GM12878 (cell line): ENCODE measurements around the gene NEO1. TPM values are rescaled to one million over a fixed set of nuclear protein-coding genes. Genes with fewer than 3 reads are reported as not detected.

ENCODE experiments used
- ATAC-seq: fragments of 200-7000 bp; cut with Tn5 transposase; 3 replicates; pipeline ENCODE4 v1.9.1; 2020; ENCODE audit warnings: mild to moderate bottlenecking, moderate library complexity
- BruUV-seq: library from RNA; stranded (reverse); fragments of 400-500 nt; replicated peaks from 2 replicates; lab custom pipeline; 2021; lab: Mats Ljungman, UMichigan
- CTCF ChIA-PET: fragments of 300-600 bp; sonication (Branson Sonifier 250); formaldehyde crosslinking; extraction: SDS; loops from one replicate; lab custom pipeline; 2021; ENCODE audit warnings: inconsistent platforms; lab: Yijun Ruan, JAX
- POLR2A ChIA-PET: fragments of 350-600 bp; formaldehyde crosslinking; extraction: SDS; loops from one replicate; lab custom pipeline; 2021; ENCODE audit warnings: inconsistent platforms; lab: Charles Lee
- RAD21 ChIA-PET: fragments of 300-600 bp; sonication (Branson Sonifier 250); formaldehyde crosslinking; loops from one replicate; lab custom pipeline; 2023; ENCODE audit warnings: antibody characterized with exemption; ENCODE audit not compliant: unreplicated experiment; lab: Charles Lee
- SMC1A ChIA-PET: fragments of 300-600 bp; sonication (Branson Sonifier 250); formaldehyde crosslinking; loops from one replicate; lab custom pipeline; 2023; ENCODE audit not compliant: unreplicated experiment, uncharacterized antibody; lab: Charles Lee
- DNase-seq: peaks from one replicate; pipeline ENCODE4 v3.0.0-alpha.2; 2011; ENCODE audit warnings: low read depth, low spot score
- FAIRE-seq: peaks from 3 replicates; lab custom pipeline; 2011; peaks lifted over from hg19 to GRCh38; lab: Jason Lieb, UNC
- H2AFZ ChIP-seq: 2 replicates; pipeline ENCODE4 v1.6.0; 2011; ENCODE audit warnings: low read depth, low read length, control low read depth; ENCODE audit not compliant: control insufficient read depth
- H3K27ac ChIP-seq: 2 replicates; pipeline ENCODE4 v1.5.1; 2011; ENCODE audit warnings: control low read depth; ENCODE audit not compliant: control insufficient read depth, insufficient read depth
- H3K27me3 ChIP-seq, 2 experiments: replicated peaks in 1 of 2; 2 replicates each; pipeline versions ENCODE4 v1.6.0 to v1.6.1; 2011; ENCODE audit warnings: low read length in 1 of 2; ENCODE audit not compliant: control insufficient read depth in 2 of 2, insufficient read depth in 2 of 2
- H3K36me3 ChIP-seq, 2 experiments: 2 replicates each; pipeline ENCODE4 v1.5.1; 2011; ENCODE audit warnings: low read length in 1 of 2; ENCODE audit not compliant: control insufficient read depth in 2 of 2, insufficient read depth in 2 of 2
- H3K4me1 ChIP-seq: 2 replicates; pipeline ENCODE4 v1.6.1; 2011; ENCODE audit warnings: mild to moderate bottlenecking, low read length, moderate library complexity, mixed read lengths; ENCODE audit not compliant: control insufficient read depth, insufficient read depth
- H3K4me2 ChIP-seq: 2 replicates; pipeline ENCODE4 v1.6.0; 2011; ENCODE audit warnings: control low read depth; ENCODE audit not compliant: control insufficient read depth, insufficient read depth
- H3K4me3 ChIP-seq: fragments of 200-600 bp; sonication (generic); 2 replicates; pipeline ENCODE4 v1.5.1; 2016
- H3K79me2 ChIP-seq: 2 replicates; pipeline ENCODE4 v1.6.0; 2011; ENCODE audit warnings: low read length; ENCODE audit not compliant: control insufficient read depth, insufficient read depth
- H3K9ac ChIP-seq: 2 replicates; pipeline ENCODE4 v1.8.0; 2011; ENCODE audit warnings: low read length, control low read depth, mixed read lengths; ENCODE audit not compliant: control insufficient read depth, insufficient read depth
- H3K9me3 ChIP-seq: replicated peaks from 3 replicates; pipeline ENCODE4 v1.5.1; 2011; ENCODE audit warnings: mild to moderate bottlenecking, low read length; ENCODE audit not compliant: control insufficient read depth, insufficient read depth
- H4K20me1 ChIP-seq: 2 replicates; pipeline ENCODE4 v1.6.0; 2011; ENCODE audit not compliant: control insufficient read depth, insufficient read depth
- BACH1 ChIP-seq: fragments of 450-650 bp; IDR thresholded peaks from 2 replicates; pipeline ENCODE4 v1.6.1; 2017; ENCODE audit warnings: mild to moderate bottlenecking, borderline replicate concordance
- CBFB ChIP-seq: IDR thresholded peaks from 2 replicates; pipeline ENCODE4 v1.6.1; 2016; ENCODE audit warnings: antibody characterized with exemption, low read depth
- CEBPZ ChIP-seq: fragments of 150-350 bp; IDR thresholded peaks from 2 replicates; pipeline ENCODE4 v1.6.1; 2016; ENCODE audit warnings: low read depth, low read length
- IRF5 ChIP-seq: fragments of 450-650 bp; IDR thresholded peaks from 2 replicates; pipeline ENCODE4 v1.6.1; 2017; ENCODE audit warnings: borderline replicate concordance
- MEF2B ChIP-seq: fragments of 450-650 bp; IDR thresholded peaks from 2 replicates; pipeline ENCODE4 v1.6.1; 2018; ENCODE audit warnings: mild to moderate bottlenecking, moderate library complexity; ENCODE audit not compliant: partially characterized antibody, poor library complexity, severe bottlenecking
- MLLT1 ChIP-seq: fragments of 450-650 bp; IDR thresholded peaks from 2 replicates; pipeline ENCODE4 v1.6.1; 2016; ENCODE audit warnings: mild to moderate bottlenecking
- NFXL1 ChIP-seq: fragments of 450-650 bp; IDR thresholded peaks from 2 replicates; pipeline ENCODE4 v1.6.1; 2017; ENCODE audit warnings: antibody characterized with exemption, mild to moderate bottlenecking, borderline replicate concordance
- NR2F1 ChIP-seq: fragments of 450-650 bp; conservative IDR thresholded peaks from 2 replicates; pipeline ENCODE4 v1.6.1; 2017; ENCODE audit warnings: mild to moderate bottlenecking
- RAD21 ChIP-seq: IDR thresholded peaks from 2 replicates; pipeline ENCODE4 v1.6.1; 2011; ENCODE audit warnings: mild to moderate bottlenecking, low read depth, low read length, moderate library complexity; ENCODE audit not compliant: insufficient read depth
- RAD51 ChIP-seq: fragments of 450-650 bp; IDR thresholded peaks from 2 replicates; pipeline ENCODE4 v1.6.1; 2016; ENCODE audit warnings: moderate library complexity, mild to moderate bottlenecking, inconsistent platforms
- RBBP5 ChIP-seq: fragments of 200-600 bp; sonication (generic); conservative IDR thresholded peaks from 2 replicates; pipeline ENCODE4 v1.6.1; 2016
- RELB ChIP-seq: fragments of 450-650 bp; IDR thresholded peaks from 2 replicates; pipeline ENCODE4 v1.6.1; 2017; ENCODE audit warnings: low read depth, mild to moderate bottlenecking, moderate library complexity
- RFX5 ChIP-seq: IDR thresholded peaks from 2 replicates; pipeline ENCODE4 v1.6.1; 2011; ENCODE audit warnings: low read depth, low read length, improper control_type of control experiment
- SMARCA5 ChIP-seq: fragments of 450-650 bp; IDR thresholded peaks from 2 replicates; pipeline ENCODE4 v1.6.1; 2017; ENCODE audit warnings: mild to moderate bottlenecking
- SMC3 ChIP-seq: IDR thresholded peaks from 2 replicates; pipeline ENCODE4 v1.6.1; 2011; ENCODE audit warnings: low read length, improper control_type of control experiment, borderline replicate concordance
- TARDBP ChIP-seq: IDR thresholded peaks from 2 replicates; pipeline ENCODE4 v1.6.1; 2016; ENCODE audit warnings: borderline replicate concordance
- TCF3 ChIP-seq: IDR thresholded peaks from 2 replicates; pipeline ENCODE4 v1.6.1; 2012; ENCODE audit warnings: low read depth, mild to moderate bottlenecking, low read length, borderline replicate concordance; ENCODE audit not compliant: insufficient read depth
- ZZZ3 ChIP-seq: IDR thresholded peaks from 2 replicates; pipeline ENCODE4 v1.6.1; 2011; ENCODE audit warnings: low read depth; ENCODE audit not compliant: control insufficient read depth, insufficient read length
- WGBS: methylation state at CpG from one replicate; pipeline ENCODE4 v1.1.6; 2016; ENCODE audit warnings: low lambda C conversion rate; ENCODE audit not compliant: insufficient replicate concordance, insufficient coverage; ENCODE audit errors: missing lambda C conversion rate; 5-methylcytosine and 5-hydroxymethylcytosine counted together
- in situ Hi-C: fragments of 300-500 bp; cut with MboI; formaldehyde crosslinking; loops from 9 replicates; pipeline ENCODE4 v1.14.3; 2018; ENCODE audit warnings: mixed read lengths
- intact Hi-C: fragments of 100-400 bp; cut with micrococcal nuclease; formaldehyde crosslinking; loops from one replicate; pipeline ENCODE4 v1.14.2; 2022; ENCODE audit not compliant: unreplicated experiment
- polyA plus RNA-seq, 11 experiments: library from polyadenylated mRNA; depleted of rRNA in 4 of 11; unstranded in 6 of 11; stranded (reverse) in 5 of 11; fragments of >200 nt; fragmentation: Nextera tagmentation in 4 of 11; fragmentation: Illumina TruSeq in 1 of 11; extraction: Ambion mirVana in 4 of 11; extraction: Trizol in 1 of 11; gene quantifications; 1 replicate in 1 of 11; 2 replicates in 10 of 11; pipeline versions ENCODE4 v1.2.1 to v1.2.3, GENCODE V29; 2011 to 2016; ENCODE audit warnings: inconsistent platforms in 2 of 11, missing spikeins in 2 of 11, low read depth in 1 of 11
- total RNA-seq, 4 experiments: library from RNA; depleted of rRNA in 3 of 4; stranded (reverse); fragments of >200 nt in 3 of 4; fragmentation: Illumina TruSeq in 1 of 4; extraction: Trizol in 1 of 4; gene quantifications; 2 replicates each; pipeline versions ENCODE4 v1.2.1 to v1.2.3, GENCODE V29; 2013 to 2021

Gene NEO1
- total and polyA plus RNA-seq, 10 of the 15 experiments (the other 5 are each of a cell fraction or from before 2014, with no cell fraction given), result 0.03 to 2.0 (median 0.32) TPM

GRCh38 chr15:73033611-73034010 is 18.7 kb upstream of the NEO1 start:
- Histone ChIP-seq H3K4me3 (no peak overlapping the region), H3K9ac (no peak overlapping the region), H3K4me2 (no peak overlapping the region), H3K9me3 (no peaks in the 10 kb centered on the region), H3K27me3 (0 out of 4 replicates have a peak, but pooled peaks cover 0 to 3% of the 10 kb centered on the region in 2 experiments), H3K79me2 (no peaks in the 10 kb centered on the region), H3K27ac (no peak overlapping the region), H3K36me3 (no peaks in the 10 kb centered on the region), H2AFZ (no peak overlapping the region), H3K4me1 (no peaks in the 10 kb centered on the region), H4K20me1 (no peaks in the 10 kb centered on the region)
- ChIA-PET RAD21 (no interaction called here), SMC1A (interaction anchor here (0.6 kb wide), 1 partner anchor 124 kb away, joined by 3 read pairs; no protein-coding TSS in a partner anchor), CTCF (interaction anchor here (1.2 kb wide), 1 partner anchor 312 kb away, joined by 4 read pairs; no protein-coding TSS in a partner anchor), POLR2A (no interaction called here)
- 67% methylated on average over 5 of the region's 5 CpGs for WGBS
- no TSS peak for BruUV-seq
- FAIRE-seq, result no peak
- no peak for ATAC-seq
- intact Hi-C loops (no loop called here), in situ Hi-C loops (no loop called here)
- TF ChIP-seq NR2F1 (no peak), RFX5 (no peak), SMARCA5 (no peak), BACH1 (no peak), NFXL1 (no peak), TARDBP (no peak), ZZZ3 (no peak), IRF5 (no peak), RAD21 (no peak), CEBPZ (no peak), RBBP5 (no peak), SMC3 (no peak), CBFB (no peak), MEF2B (no peak), RAD51 (no peak), TCF3 (no peak), RELB (no peak), MLLT1 (no peak)
- no peak for DNase-seq
